Measurements from ENCODE around the gene SEMA4D. TPM values are rescaled to one million over a fixed set of nuclear protein-coding genes. Genes with fewer than 3 reads are reported as not detected.

The SEMA4D gene
- total and polyA plus RNA-seq, 2 of the 13 experiments (the other 11 are each of a cell fraction or from before 2014, with no cell fraction given): 0.13 to 0.16 TPM

GRCh38 chr9:89350988-89351557 lies 146.8 kb downstream of the SEMA4D start:
- no peak overlapping the region for H3K4me2 ChIP-seq (ENCODE audit: low read depth, low read length)
- H3K36me3 ChIP-seq (replicated peaks in 1 of 2; ENCODE audit: control insufficient read depth in 1 of 2, insufficient read depth in 2 of 2, low read length in 2 of 2): peaks cover 22 to 66% of the 10 kb centered on the region in 2 experiments
- no TSS peak for BruUV-seq (replicated peaks)
- 31% methylated on average over 2 of the region's 2 CpGs for WGBS (ENCODE audit: low lambda C conversion rate)
- no peaks in the 10 kb centered on the region for H3K27me3 ChIP-seq (ENCODE audit: control insufficient read depth in 1 of 2, insufficient read depth in 2 of 2, low read length in 2 of 2)
- H3K9me3 ChIP-seq (ENCODE audit: low read length): no peaks in the 10 kb centered on the region
- H4K20me1 ChIP-seq (ENCODE audit: insufficient read depth, low read length): no peaks in the 10 kb centered on the region
- in situ Hi-C loops (cut with HindIII; ENCODE audit: extremely low pct_ligation_motif_present, low pct_unique_long_range_greater_than_20kb): no loop called here
- peak; percentile 87 for ATAC-seq
- intact Hi-C loops (cut with micrococcal nuclease; ENCODE audit: unreplicated experiment): no loop called here
- no peak overlapping the region for H3K9ac ChIP-seq (ENCODE audit: insufficient read depth, low read depth, low read length)
- ChIA-PET CTCF (ENCODE audit: low intra/inter-chr PET ratio, low total read pairs) (no interaction called here), POLR2A (no interaction called here)
- no peak overlapping the region for H2AFZ ChIP-seq (ENCODE audit: low read length)
- H3K79me2 ChIP-seq (ENCODE audit: insufficient read depth, low read length): no peaks in the 10 kb centered on the region
- H3K4me3 ChIP-seq (replicated peaks in 1 of 3; ENCODE audit: insufficient read depth in 1 of 3, low read depth in 2 of 3, low read length in 3 of 3): no peak overlapping the region
- peaks cover 48% of the 10 kb centered on the region for H3K4me1 ChIP-seq (ENCODE audit: insufficient read depth, low read length)
- H3K27ac ChIP-seq (ENCODE audit: extremely low read length, insufficient read depth, low read length): peak overlapping the region; percentile 37
- peak; percentile 83 for DNase-seq (ENCODE audit: low spot score)
- FAIRE-seq: peak; percentile 94
- TF ChIP-seq SUZ12 (IDR thresholded peaks at IDR 0.05; ENCODE audit: low read depth, low read length): no peak
- no peak for TF ChIP-seq ZBTB7A (CRISPR knock-in tag; IDR thresholded peaks at IDR 0.05)
- TF ChIP-seq ZNF230 (CRISPR knock-in tag; IDR thresholded peaks at IDR 0.05): no peak
- TF ChIP-seq, protein P1, sequence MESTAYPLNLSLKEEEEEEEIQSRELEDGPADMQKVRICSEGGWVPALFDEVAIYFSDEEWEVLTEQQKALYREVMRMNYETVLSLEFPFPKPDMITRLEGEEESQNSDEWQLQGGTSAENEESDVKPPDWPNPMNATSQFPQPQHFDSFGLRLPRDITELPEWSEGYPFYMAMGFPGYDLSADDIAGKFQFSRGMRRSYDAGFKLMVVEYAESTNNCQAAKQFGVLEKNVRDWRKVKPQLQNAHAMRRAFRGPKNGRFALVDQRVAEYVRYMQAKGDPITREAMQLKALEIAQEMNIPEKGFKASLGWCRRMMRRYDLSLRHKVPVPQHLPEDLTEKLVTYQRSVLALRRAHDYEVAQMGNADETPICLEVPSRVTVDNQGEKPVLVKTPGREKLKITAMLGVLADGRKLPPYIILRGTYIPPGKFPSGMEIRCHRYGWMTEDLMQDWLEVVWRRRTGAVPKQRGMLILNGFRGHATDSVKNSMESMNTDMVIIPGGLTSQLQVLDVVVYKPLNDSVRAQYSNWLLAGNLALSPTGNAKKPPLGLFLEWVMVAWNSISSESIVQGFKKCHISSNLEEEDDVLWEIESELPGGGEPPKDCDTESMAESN (CRISPR knock-in tag; conservative IDR thresholded peaks at IDR 0.05): peak; percentile 66; the same call in 1 of the 2 replicates
- peak; percentile 58; the same call in 1 of the 2 replicates for TF ChIP-seq FOSL1 (CRISPR knock-in tag; IDR thresholded peaks at IDR 0.05; ENCODE audit: borderline replicate concordance)
- TF ChIP-seq HOXA3 (CRISPR knock-in tag; IDR thresholded peaks at IDR 0.05): peak; percentile 72; the same call in 1 of the 2 replicates
- no peak for TF ChIP-seq FIP1L1 (IDR thresholded peaks at IDR 0.05; ENCODE audit: borderline replicate concordance, insufficient read depth, low read depth, low read length)
- TF ChIP-seq BRCA1 (CRISPR knock-in tag; IDR thresholded peaks at IDR 0.05): no peak
- TF ChIP-seq ARNTL (CRISPR knock-in tag; IDR thresholded peaks at IDR 0.05): peak; percentile 63
- TF ChIP-seq PHB2 (IDR thresholded peaks at IDR 0.05; ENCODE audit: partially characterized antibody): no peak
- peak; percentile 56; the same call in 1 of the 2 replicates for TF ChIP-seq IRF2 (CRISPR knock-in tag; IDR thresholded peaks at IDR 0.05)
- TF ChIP-seq ZNF878 (CRISPR knock-in tag; IDR thresholded peaks at IDR 0.05): no peak
- peak; percentile 21; the same call in 1 of the 2 replicates for TF ChIP-seq HIVEP1 (CRISPR knock-in tag; IDR thresholded peaks at IDR 0.05)
- peak; percentile 87; the same call in 1 of the 2 replicates for TF ChIP-seq HIC2 (CRISPR knock-in tag; IDR thresholded peaks at IDR 0.05; ENCODE audit: low read depth)
- no peak for TF ChIP-seq SETDB1 (CRISPR knock-in tag; IDR thresholded peaks at IDR 0.05; ENCODE audit: borderline replicate concordance)
- TF ChIP-seq ZNF746 (CRISPR knock-in tag; IDR thresholded peaks at IDR 0.05): 0 out of 2 replicates have a peak, but pooled peaks have one; percentile 44
- no peak for TF ChIP-seq ZFP90 (CRISPR knock-in tag; IDR thresholded peaks at IDR 0.05; ENCODE audit: borderline replicate concordance)
- TF ChIP-seq, protein P2, sequence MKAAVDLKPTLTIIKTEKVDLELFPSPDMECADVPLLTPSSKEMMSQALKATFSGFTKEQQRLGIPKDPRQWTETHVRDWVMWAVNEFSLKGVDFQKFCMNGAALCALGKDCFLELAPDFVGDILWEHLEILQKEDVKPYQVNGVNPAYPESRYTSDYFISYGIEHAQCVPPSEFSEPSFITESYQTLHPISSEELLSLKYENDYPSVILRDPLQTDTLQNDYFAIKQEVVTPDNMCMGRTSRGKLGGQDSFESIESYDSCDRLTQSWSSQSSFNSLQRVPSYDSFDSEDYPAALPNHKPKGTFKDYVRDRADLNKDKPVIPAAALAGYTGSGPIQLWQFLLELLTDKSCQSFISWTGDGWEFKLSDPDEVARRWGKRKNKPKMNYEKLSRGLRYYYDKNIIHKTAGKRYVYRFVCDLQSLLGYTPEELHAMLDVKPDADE (CRISPR knock-in tag; IDR thresholded peaks at IDR 0.05): no peak
- TF ChIP-seq PTBP1 (IDR thresholded peaks at IDR 0.05; ENCODE audit: low read depth, low read length, poor library complexity, severe bottlenecking): no peak
- TF ChIP-seq RARA (CRISPR knock-in tag; IDR thresholded peaks at IDR 0.05): peak; percentile 95
- no peak; the same call in 1 of the 2 replicates for TF ChIP-seq ELF1 (CRISPR knock-in tag; IDR thresholded peaks at IDR 0.05)
